ENCODE results near the gene LRRC32. TPM values are rescaled to one million over a fixed set of nuclear protein-coding genes. Genes with fewer than 3 reads are reported as not detected.
A peak's percentile ranks its signal among the peaks of the same experiment; 100 is the strongest.

The LRRC32 gene
- total RNA-seq, 1 donor from 2014 or later: 24.4 TPM

GRCh38 chr11:76702336-76703128 is 32.0 kb upstream of the LRRC32 start:
- DNase-seq (ENCODE audit: low read depth) (no peak), FAIRE-seq (no peak)
- H3K27ac Mint-ChIP-seq (ENCODE audit: unreplicated experiment): peak overlapping the region; percentile 38
- no peaks in the 10 kb centered on the region for H4K20me1 ChIP-seq (ENCODE audit: insufficient read depth, low read length)
- H3K27me3 Mint-ChIP-seq (ENCODE audit: low read depth, unreplicated experiment): no peaks in the 10 kb centered on the region
- H3K9me3 ChIP-seq (ENCODE audit: insufficient read depth, low read depth, low read length): no peaks in the 10 kb centered on the region
- H2AFZ ChIP-seq (ENCODE audit: low read depth, low read length): no peak overlapping the region
- H3K4me3 Mint-ChIP-seq (ENCODE audit: unreplicated experiment): no peak overlapping the region
- peaks cover 9% of the 10 kb centered on the region for H3K9me3 Mint-ChIP-seq (ENCODE audit: unreplicated experiment)
- no peak overlapping the region for H3K9ac ChIP-seq (ENCODE audit: low read length)
- peaks cover 34% of the 10 kb centered on the region for H3K4me1 ChIP-seq (ENCODE audit: insufficient read depth, low read length)
- H3K27me3 ChIP-seq (ENCODE audit: insufficient read depth, low read length): peaks cover 4% of the 10 kb centered on the region
- H3K36me3 Mint-ChIP-seq (ENCODE audit: low read depth, unreplicated experiment): no peaks in the 10 kb centered on the region
- no peaks in the 10 kb centered on the region for H3K79me2 ChIP-seq (ENCODE audit: insufficient read depth, low read length)
- peaks cover 34% of the 10 kb centered on the region for H3K4me1 Mint-ChIP-seq (ENCODE audit: low read depth, unreplicated experiment)
- no peaks in the 10 kb centered on the region for H3K36me3 ChIP-seq (ENCODE audit: insufficient read depth, low read length)
- no peak overlapping the region for H3K27ac ChIP-seq (ENCODE audit: low read depth, low read length)
- TF ChIP-seq CTCF (IDR thresholded peaks at IDR 0.05; ENCODE audit: insufficient read depth, low read depth, low read length) (no peak), EZH2 (IDR thresholded peaks at IDR 0.05; ENCODE audit: insufficient read depth, low read length) (no peak)
- no peak overlapping the region for H3K4me3 ChIP-seq (ENCODE audit: insufficient read depth, low read depth, low read length)
- H3K4me2 ChIP-seq (ENCODE audit: low read length): no peak overlapping the region

- peaks cover 4% of the 10 kb centered on the region for H3K27me3 ChIP-seq (ENCODE audit: insufficient read depth, low read length)
- peaks cover 9% of the 10 kb centered on the region for H3K9me3 Mint-ChIP-seq (ENCODE audit: unreplicated experiment)
- H3K27me3 Mint-ChIP-seq (ENCODE audit: low read depth, unreplicated experiment): no peaks in the 10 kb centered on the region
- H3K9ac ChIP-seq (ENCODE audit: low read length): no peak overlapping the region
- H2AFZ ChIP-seq (ENCODE audit: low read depth, low read length): peak overlapping the region; percentile 67
- H3K27ac Mint-ChIP-seq (ENCODE audit: unreplicated experiment): peak overlapping the region; percentile 72
- peak overlapping the region; percentile 77 for H3K4me2 ChIP-seq (ENCODE audit: low read length)
- no peaks in the 10 kb centered on the region for H3K36me3 ChIP-seq (ENCODE audit: insufficient read depth, low read length)
- peaks cover 34% of the 10 kb centered on the region for H3K4me1 Mint-ChIP-seq (ENCODE audit: low read depth, unreplicated experiment)
- no peaks in the 10 kb centered on the region for H3K79me2 ChIP-seq (ENCODE audit: insufficient read depth, low read length)
- H3K4me3 ChIP-seq (ENCODE audit: insufficient read depth, low read depth, low read length): no peak overlapping the region
- DNase-seq (ENCODE audit: low read depth) (peak; percentile 49), FAIRE-seq (no peak)
- H3K4me3 Mint-ChIP-seq (ENCODE audit: unreplicated experiment): no peak overlapping the region
- H3K4me1 ChIP-seq (ENCODE audit: insufficient read depth, low read length): peaks cover 34% of the 10 kb centered on the region
- H4K20me1 ChIP-seq (ENCODE audit: insufficient read depth, low read length): no peaks in the 10 kb centered on the region
- H3K27ac ChIP-seq (ENCODE audit: low read depth, low read length): peak overlapping the region; percentile 61
- TF ChIP-seq CTCF (IDR thresholded peaks at IDR 0.05; ENCODE audit: insufficient read depth, low read depth, low read length): no peak
- H3K36me3 Mint-ChIP-seq (ENCODE audit: low read depth, unreplicated experiment): no peaks in the 10 kb centered on the region
- no peaks in the 10 kb centered on the region for H3K9me3 ChIP-seq (ENCODE audit: insufficient read depth, low read depth, low read length)
Observed at GRCh38 chr11:76701294-76702040, 30.9 kb upstream of the LRRC32 start.

All from astrocyte (in vitro differentiated cells and primary cell).